ENCODE data around the gene ARHGAP31. TPM values are rescaled to one million over a fixed set of nuclear protein-coding genes. Genes with fewer than 3 reads are reported as not detected.

ARHGAP31 gene
- total and polyA plus RNA-seq, 12 donors = 10.6 to 71.1 (median 35.9) TPM

- intact Hi-C loops (cut with DNase I) = loop anchor here in 1 of 10 donors (10.0 kb wide), 1 partner anchor 64 kb away; no protein-coding TSS in a partner anchor
Measured at GRCh38 chr3:119291062-119291700, 3.0 kb upstream of the ARHGAP31 start.

DNA sequence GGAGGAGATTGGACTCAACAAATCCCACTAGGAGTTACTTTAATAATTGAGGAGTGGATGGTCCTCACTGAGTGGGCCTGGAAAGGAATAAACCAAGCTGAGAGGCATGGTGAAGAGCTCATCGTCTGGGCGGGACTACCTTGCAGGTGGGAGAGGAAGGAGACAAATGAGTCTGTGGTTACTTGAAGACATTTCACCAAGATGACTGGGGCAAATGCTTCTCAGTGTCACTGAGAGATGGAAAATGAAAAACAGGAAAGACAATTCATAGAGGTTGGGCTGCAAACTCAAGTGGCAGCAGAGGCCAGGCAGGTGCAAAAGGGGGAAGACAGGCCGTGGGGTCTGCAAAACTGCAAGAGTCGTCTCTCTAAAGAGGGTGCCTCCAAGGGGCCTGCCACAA, 1.5 kb upstream of the ARHGAP31 start:
- Histone ChIP-seq H3K4me3 (no peak overlapping the region), H3K4me1 (peaks cover 12 to 40% (median 32%) of the 10 kb centered on the region in 9 donors), H3K27me3 (no peaks in the 10 kb centered on the region), H3K9me3 (peaks cover 0 to 10% (median 7%) of the 10 kb centered on the region in 11 donors), H3K36me3 (no peaks in the 10 kb centered on the region), H3K27ac (peak overlapping the region in 7 of 10 donors; percentile 96 to 99 (median 99))
- ATAC-seq = no peak
- intact Hi-C loops (cut with DNase I) = loop anchor here in 2 of 10 donors (2.0 to 10.0 kb wide), 2 partner anchors 16 to 62 kb away; no protein-coding TSS in a partner anchor
- TF ChIP-seq, protein P1, sequence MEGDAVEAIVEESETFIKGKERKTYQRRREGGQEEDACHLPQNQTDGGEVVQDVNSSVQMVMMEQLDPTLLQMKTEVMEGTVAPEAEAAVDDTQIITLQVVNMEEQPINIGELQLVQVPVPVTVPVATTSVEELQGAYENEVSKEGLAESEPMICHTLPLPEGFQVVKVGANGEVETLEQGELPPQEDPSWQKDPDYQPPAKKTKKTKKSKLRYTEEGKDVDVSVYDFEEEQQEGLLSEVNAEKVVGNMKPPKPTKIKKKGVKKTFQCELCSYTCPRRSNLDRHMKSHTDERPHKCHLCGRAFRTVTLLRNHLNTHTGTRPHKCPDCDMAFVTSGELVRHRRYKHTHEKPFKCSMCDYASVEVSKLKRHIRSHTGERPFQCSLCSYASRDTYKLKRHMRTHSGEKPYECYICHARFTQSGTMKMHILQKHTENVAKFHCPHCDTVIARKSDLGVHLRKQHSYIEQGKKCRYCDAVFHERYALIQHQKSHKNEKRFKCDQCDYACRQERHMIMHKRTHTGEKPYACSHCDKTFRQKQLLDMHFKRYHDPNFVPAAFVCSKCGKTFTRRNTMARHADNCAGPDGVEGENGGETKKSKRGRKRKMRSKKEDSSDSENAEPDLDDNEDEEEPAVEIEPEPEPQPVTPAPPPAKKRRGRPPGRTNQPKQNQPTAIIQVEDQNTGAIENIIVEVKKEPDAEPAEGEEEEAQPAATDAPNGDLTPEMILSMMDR (IDR thresholded peaks at IDR 0.05) = no peak
- no peak for DNase-seq
- 83 to 93% methylated on average over 4 of the region's 4 CpGs for WGBS, 2 donors

More at GRCh38 chr3:119291062-119291700, 3.0 kb upstream of the ARHGAP31 start:
- Histone ChIP-seq H3K4me3 (no peak overlapping the region), H3K27ac (no peak overlapping the region), H3K36me3 (no peaks in the 10 kb centered on the region), H3K9me3 (peaks cover 0 to 25% (median 17%) of the 10 kb centered on the region in 11 donors), H3K4me1 (peaks cover under 1 to 26% (median 17%) of the 10 kb centered on the region in 9 donors), H3K27me3 (no peaks in the 10 kb centered on the region)
- DNase-seq = no peak
- no peak for ATAC-seq
- WGBS, 2 donors = 63 to 74% methylated on average over 7 of the region's 7 CpGs
- TF ChIP-seq, protein P1 (IDR thresholded peaks at IDR 0.05) = no peak

- Histone ChIP-seq H3K36me3 (peaks cover 0 to 5% (median 0%) of the 10 kb centered on the region in 9 donors), H3K27ac (peak overlapping the region; percentile 96 to 100 (median 99)), H3K9me3 (peaks cover 0 to 4% (median under 1%) of the 10 kb centered on the region in 11 donors), H3K27me3 (no peaks in the 10 kb centered on the region), H3K4me1 (peaks cover 15 to 46% (median 38%) of the 10 kb centered on the region in 9 donors), H3K4me3 (peak overlapping the region; percentile 63 to 97 (median 87))
- ATAC-seq (no peak), DNase-seq (no peak)
- TF ChIP-seq, protein P1 (IDR thresholded peaks at IDR 0.05) = no peak
- intact Hi-C loops (cut with DNase I) = loop anchor here in 2 of 10 donors (2.0 to 10.0 kb wide), 2 partner anchors 16 to 62 kb away; no protein-coding TSS in a partner anchor
- WGBS, 2 donors = 13 to 19% methylated on average over 4 of the region's 4 CpGs
Measured at GRCh38 chr3:119293105-119293870, 895 bp upstream of the ARHGAP31 start.
